BJ (cell line): ENCODE measurements around the gene ENTPD3. TPM values are rescaled to one million over a fixed set of nuclear protein-coding genes. Genes with fewer than 3 reads are reported as not detected.

Experiments
- CTCF ChIA-PET: fragments of 350-600 bp; formaldehyde crosslinking; extraction: SDS; loops from one replicate; lab custom pipeline; 2021; ENCODE audit warnings: antibody characterized with exemption, inconsistent platforms; lab: Yijun Ruan, JAX
- POLR2A ChIA-PET: fragments of 300-600 bp; sonication (Branson Sonifier 250); formaldehyde crosslinking; extraction: SDS; loops from one replicate; lab custom pipeline; 2021; ENCODE audit warnings: antibody characterized with exemption; lab: Charles Lee
- DNase-seq: peaks from one replicate; pipeline ENCODE4 v3.0.0-alpha.2; 2011; ENCODE audit warnings: low read depth
- H3K27me3 ChIP-seq: 2 replicates; pipeline ENCODE4 v1.6.0; 2011; ENCODE audit warnings: low read length; ENCODE audit not compliant: control insufficient read depth, insufficient read depth
- H3K36me3 ChIP-seq: 2 replicates; pipeline ENCODE4 v1.5.1; 2011; ENCODE audit warnings: low read length; ENCODE audit not compliant: control insufficient read depth, insufficient read depth
- H3K4me3 ChIP-seq: 2 replicates; pipeline ENCODE4 v1.5.1; 2011; ENCODE audit warnings: low read depth, mild to moderate bottlenecking, control low read depth, low read length
- CTCF ChIP-seq: IDR thresholded peaks from 2 replicates; pipeline ENCODE4 v1.5.1; 2011; ENCODE audit warnings: low read depth, mild to moderate bottlenecking, control low read depth, inconsistent platforms, low read length, moderate library complexity; ENCODE audit not compliant: insufficient read depth
- polyA plus RNA-seq: library from polyadenylated mRNA; depleted of rRNA; stranded (reverse); fragments of >200 nt; gene quantifications from 2 replicates; pipeline ENCODE4 v1.2.3, GENCODE V29; 2011

The ENTPD3 gene
- polyA plus RNA-seq, 1 experiment: not detected

DNA sequence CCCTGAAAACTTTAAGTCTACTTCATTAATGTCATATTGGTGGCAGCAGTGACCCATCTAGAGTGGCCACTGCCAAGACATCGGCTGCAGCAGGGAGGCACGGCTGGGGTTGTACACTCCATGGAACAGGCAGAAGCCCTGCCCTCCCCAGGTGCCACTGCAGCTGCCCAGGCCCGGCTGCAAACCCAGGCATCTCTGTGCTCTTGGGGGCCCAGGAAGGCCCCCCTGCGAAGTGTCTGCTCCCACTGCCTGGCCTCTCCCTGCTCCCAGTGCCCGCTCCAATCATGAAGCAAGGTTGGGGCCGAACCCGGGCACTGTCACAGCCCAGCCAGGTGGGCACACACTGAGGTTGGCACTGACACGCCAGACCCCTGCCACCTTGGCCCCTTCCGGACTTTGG is 58.1 kb downstream of the ENTPD3 start:
- ChIA-PET CTCF (interaction anchor here (1.4 kb wide), 1 partner anchor 254 kb away, joined by 3 read pairs; no protein-coding TSS in a partner anchor), POLR2A (no interaction called here)
- Histone ChIP-seq H3K36me3 (0 out of 2 replicates have a peak, but pooled peaks cover 1% of the 10 kb centered on the region), H3K27me3 (no peaks in the 10 kb centered on the region), H3K4me3 (no peak overlapping the region)
- TF ChIP-seq CTCF: no peak
- DNase-seq: no peak

GRCh38 chr3:40445880-40446279 is 58.9 kb downstream of the ENTPD3 start:
- H3K27me3 ChIP-seq: no peaks in the 10 kb centered on the region
- no peak overlapping the region for H3K4me3 ChIP-seq
- H3K36me3 ChIP-seq: 0 out of 2 replicates have a peak, but pooled peaks cover 1% of the 10 kb centered on the region
- ChIA-PET POLR2A (no interaction called here), CTCF (no interaction called here)
- no peak for DNase-seq
- no peak for TF ChIP-seq CTCF

DNA sequence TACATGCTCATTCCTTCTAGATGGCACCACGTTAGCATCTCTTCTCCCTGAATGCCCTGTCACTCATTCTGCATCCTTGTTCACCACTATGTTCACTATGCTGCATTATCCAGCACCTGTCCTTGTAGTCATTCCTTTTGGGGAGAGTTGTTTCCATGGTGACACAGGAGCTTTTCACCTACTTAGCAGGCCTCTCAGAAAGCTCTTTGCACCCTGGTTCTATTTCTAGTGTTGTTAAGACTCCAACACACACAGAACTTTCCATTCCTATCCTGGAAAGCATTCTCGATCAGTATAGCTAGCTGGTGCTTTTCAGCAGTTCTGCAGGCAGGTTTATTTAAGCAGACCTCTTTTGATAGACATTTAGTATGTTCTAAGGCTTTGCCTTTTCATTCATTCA is 63.5 kb downstream of the ENTPD3 start:
- Histone ChIP-seq H3K4me3 (no peak overlapping the region), H3K36me3 (peaks cover 1% of the 10 kb centered on the region; the same call in 1 of the 2 replicates), H3K27me3 (no peaks in the 10 kb centered on the region)
- CTCF ChIA-PET: no interaction called here
- POLR2A ChIA-PET: no interaction called here
- DNase-seq: no peak
- no peak for TF ChIP-seq CTCF

DNA sequence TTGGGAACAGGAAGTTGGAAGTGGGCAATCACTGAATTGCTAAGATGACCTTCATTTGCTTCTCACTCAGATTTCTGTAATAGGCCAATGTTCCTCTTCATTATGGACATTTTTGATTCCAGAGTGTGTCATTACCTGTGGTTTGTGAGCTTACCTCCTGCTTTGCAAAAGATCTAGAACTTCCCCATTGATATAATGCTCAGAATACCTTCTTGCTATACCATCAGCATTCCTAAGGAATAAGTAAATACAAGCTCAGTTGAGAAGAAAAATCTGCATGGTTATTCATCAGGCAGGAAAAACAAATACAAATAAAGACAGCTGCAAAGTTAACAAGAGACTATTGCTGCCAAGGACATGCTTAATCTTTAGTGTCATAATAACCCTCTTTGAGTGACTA is 64.6 kb downstream of the ENTPD3 start:
- CTCF ChIA-PET: no interaction called here
- no peaks in the 10 kb centered on the region for H3K27me3 ChIP-seq
- DNase-seq: no peak
- POLR2A ChIA-PET: no interaction called here
- H3K36me3 ChIP-seq: no peaks in the 10 kb centered on the region; the same call in 1 of the 2 replicates
- TF ChIP-seq CTCF: no peak
- no peak overlapping the region for H3K4me3 ChIP-seq

- CTCF ChIA-PET: no interaction called here
- no peak for TF ChIP-seq CTCF
- POLR2A ChIA-PET: no interaction called here
Measured at GRCh38 chr3:40452057-40452456, 65.1 kb downstream of the ENTPD3 start.

More at GRCh38 chr3:40452057-40452456, 65.1 kb downstream of the ENTPD3 start:
- Histone ChIP-seq H3K27me3 (no peaks in the 10 kb centered on the region), H3K36me3 (no peaks in the 10 kb centered on the region; the same call in 1 of the 2 replicates), H3K4me3 (peak overlapping the region; percentile 56)
- no peak for DNase-seq
